ENCODE measurements around the gene KISS1. TPM values are rescaled to one million over a fixed set of nuclear protein-coding genes. Genes with fewer than 3 reads are reported as not detected.

The KISS1 gene
- polyA plus RNA-seq, 1 donor from 2014 or later: not detected

- H3K9ac ChIP-seq (ENCODE audit: low read length): no peak overlapping the region
- TF ChIP-seq EP300 (conservative IDR thresholded peaks at IDR 0.05; ENCODE audit: poor library complexity, severe bottlenecking) (no peak), MXI1 (conservative IDR thresholded peaks at IDR 0.05; ENCODE audit: poor library complexity, severe bottlenecking) (no peak), CTCF (IDR thresholded peaks at IDR 0.05; ENCODE audit: poor library complexity, severe bottlenecking) (no peak), TAF1 (IDR thresholded peaks at IDR 0.05; ENCODE audit: low read depth) (no peak), RAD21 (conservative IDR thresholded peaks at IDR 0.05) (no peak), EZH2 (IDR thresholded peaks at IDR 0.05; ENCODE audit: borderline replicate concordance, insufficient read depth, low read length, poor library complexity, severe bottlenecking) (no peak), SMC3 (conservative IDR thresholded peaks at IDR 0.05; ENCODE audit: poor library complexity) (no peak), POLR2AphosphoS5 (IDR thresholded peaks at IDR 0.05) (no peak), REST (IDR thresholded peaks at IDR 0.05; ENCODE audit: borderline replicate concordance) (no peak)
Observed at GRCh38 chr1:204191456-204191855, 4.8 kb downstream of the KISS1 start.

GRCh38 chr1:204190212-204191211 is 5.8 kb downstream of the KISS1 start:
- Histone ChIP-seq H3F3A (ENCODE audit: insufficient read depth, low read length, poor library complexity, severe bottlenecking) (peaks cover 5% of the 10 kb centered on the region), H3K4me3 (ENCODE audit: low read length) (no peak overlapping the region), H3K9ac (ENCODE audit: low read length) (no peak overlapping the region), H3K79me2 (replicated peaks; ENCODE audit: insufficient read depth, low read length) (no peaks in the 10 kb centered on the region), H3K9me3 (ENCODE audit: low read length) (no peaks in the 10 kb centered on the region), H3K36me3 (ENCODE audit: insufficient read depth, low read length) (no peaks in the 10 kb centered on the region), H3K9me2 (ENCODE audit: insufficient read depth, low read length) (no peaks in the 10 kb centered on the region), H3K4me2 (ENCODE audit: low read length) (no peak overlapping the region), H2AFZ (ENCODE audit: low read depth, low read length) (no peak overlapping the region), H3K27me3 (ENCODE audit: insufficient read depth, low read depth, low read length) (no peaks in the 10 kb centered on the region), H4K20me1 (ENCODE audit: insufficient read depth) (no peaks in the 10 kb centered on the region), H3K27ac (ENCODE audit: low read length) (peak overlapping the region; percentile 91)
- TF ChIP-seq RAD21 (conservative IDR thresholded peaks at IDR 0.05): no peak
- no peak for TF ChIP-seq EP300 (conservative IDR thresholded peaks at IDR 0.05; ENCODE audit: poor library complexity, severe bottlenecking)
- TF ChIP-seq REST (IDR thresholded peaks at IDR 0.05; ENCODE audit: borderline replicate concordance): no peak
- TF ChIP-seq MXI1 (conservative IDR thresholded peaks at IDR 0.05; ENCODE audit: poor library complexity, severe bottlenecking): no peak
- TF ChIP-seq TAF1 (IDR thresholded peaks at IDR 0.05; ENCODE audit: low read depth): no peak
- no peak for TF ChIP-seq POLR2AphosphoS5 (IDR thresholded peaks at IDR 0.05)
- no peak for TF ChIP-seq SMC3 (conservative IDR thresholded peaks at IDR 0.05; ENCODE audit: poor library complexity)
- no peak for TF ChIP-seq CTCF (IDR thresholded peaks at IDR 0.05; ENCODE audit: poor library complexity, severe bottlenecking)
- TF ChIP-seq EZH2 (IDR thresholded peaks at IDR 0.05; ENCODE audit: borderline replicate concordance, insufficient read depth, low read length, poor library complexity, severe bottlenecking): no peak

More at GRCh38 chr1:204191456-204191855, 4.8 kb downstream of the KISS1 start:
- Histone ChIP-seq H3F3A (ENCODE audit: insufficient read depth, low read length, poor library complexity, severe bottlenecking) (peaks cover 5% of the 10 kb centered on the region), H3K4me2 (ENCODE audit: low read length) (no peak overlapping the region), H2AFZ (ENCODE audit: low read depth, low read length) (no peak overlapping the region), H3K9me2 (ENCODE audit: insufficient read depth, low read length) (no peaks in the 10 kb centered on the region), H3K79me2 (replicated peaks; ENCODE audit: insufficient read depth, low read length) (no peaks in the 10 kb centered on the region), H3K27ac (ENCODE audit: low read length) (no peak overlapping the region), H3K4me3 (ENCODE audit: low read length) (no peak overlapping the region), H3K27me3 (ENCODE audit: insufficient read depth, low read depth, low read length) (no peaks in the 10 kb centered on the region), H3K9me3 (ENCODE audit: low read length) (no peaks in the 10 kb centered on the region), H3K36me3 (ENCODE audit: insufficient read depth, low read length) (no peaks in the 10 kb centered on the region), H4K20me1 (ENCODE audit: insufficient read depth) (no peaks in the 10 kb centered on the region)

Data from neural cell (in vitro differentiated cells).